Measurements from ENCODE around the gene NOXA1.

DNA sequence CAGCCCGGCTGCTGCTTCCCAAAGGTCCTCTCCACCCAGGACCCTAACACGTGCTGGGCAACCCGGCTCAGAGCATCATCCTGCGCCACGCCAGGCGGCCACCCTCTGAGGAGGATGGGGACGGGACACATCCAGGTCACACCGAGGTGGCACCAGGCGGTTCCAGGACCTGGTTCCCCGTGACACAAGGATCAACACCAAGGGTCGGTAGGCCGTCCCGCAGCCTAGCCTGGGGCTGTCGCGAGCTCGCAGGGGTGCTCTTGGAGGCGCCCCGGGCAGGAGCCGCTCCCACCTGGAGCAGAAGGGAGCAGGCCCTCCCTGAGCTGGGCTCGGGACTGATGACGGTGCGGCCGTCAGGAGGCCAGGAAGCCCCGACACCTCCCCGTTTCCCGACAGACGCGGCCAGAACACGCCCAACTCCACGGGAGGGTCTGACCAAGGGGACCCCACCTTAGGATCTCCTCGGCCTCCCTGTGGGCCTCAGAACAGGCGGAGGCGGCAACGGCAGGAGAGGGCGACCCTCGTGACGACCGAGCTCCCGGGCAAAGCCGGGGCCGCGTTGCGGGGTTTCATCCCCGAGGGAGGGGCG lies 6.5 kb upstream of the NOXA1 start:
- TF ChIP-seq MAFK (IDR thresholded peaks at IDR 0.05; ENCODE audit: low read depth, low read length) (no peak), CHD1 (IDR thresholded peaks at IDR 0.05; ENCODE audit: low read depth, low read length) (no peak), GABPA (IDR thresholded peaks at IDR 0.05; ENCODE audit: borderline replicate concordance, insufficient read depth, low read length) (no peak), POLR2A (IDR thresholded peaks at IDR 0.05; ENCODE audit: control extremely low read depth in 1 of 2, low read depth in 2 of 2, low read length in 2 of 2) (no peak), EP300 (IDR thresholded peaks at IDR 0.05; ENCODE audit: borderline replicate concordance in 1 of 2, low read depth in 2 of 2, low read length in 2 of 2) (no peak), EGR1 (IDR thresholded peaks at IDR 0.05; ENCODE audit: borderline replicate concordance, low read depth, low read length) (no peak), KDM5A (IDR thresholded peaks at IDR 0.05; ENCODE audit: low read length) (no peak), SRF (IDR thresholded peaks at IDR 0.05; ENCODE audit: low read depth, low read length) (no peak)
- TF ChIP-seq, protein P1, sequence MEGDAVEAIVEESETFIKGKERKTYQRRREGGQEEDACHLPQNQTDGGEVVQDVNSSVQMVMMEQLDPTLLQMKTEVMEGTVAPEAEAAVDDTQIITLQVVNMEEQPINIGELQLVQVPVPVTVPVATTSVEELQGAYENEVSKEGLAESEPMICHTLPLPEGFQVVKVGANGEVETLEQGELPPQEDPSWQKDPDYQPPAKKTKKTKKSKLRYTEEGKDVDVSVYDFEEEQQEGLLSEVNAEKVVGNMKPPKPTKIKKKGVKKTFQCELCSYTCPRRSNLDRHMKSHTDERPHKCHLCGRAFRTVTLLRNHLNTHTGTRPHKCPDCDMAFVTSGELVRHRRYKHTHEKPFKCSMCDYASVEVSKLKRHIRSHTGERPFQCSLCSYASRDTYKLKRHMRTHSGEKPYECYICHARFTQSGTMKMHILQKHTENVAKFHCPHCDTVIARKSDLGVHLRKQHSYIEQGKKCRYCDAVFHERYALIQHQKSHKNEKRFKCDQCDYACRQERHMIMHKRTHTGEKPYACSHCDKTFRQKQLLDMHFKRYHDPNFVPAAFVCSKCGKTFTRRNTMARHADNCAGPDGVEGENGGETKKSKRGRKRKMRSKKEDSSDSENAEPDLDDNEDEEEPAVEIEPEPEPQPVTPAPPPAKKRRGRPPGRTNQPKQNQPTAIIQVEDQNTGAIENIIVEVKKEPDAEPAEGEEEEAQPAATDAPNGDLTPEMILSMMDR (IDR thresholded peaks at IDR 0.05; ENCODE audit: control extremely low read depth in 1 of 3, insufficient read depth in 1 of 3, low read depth in 1 of 3, low read length in 3 of 3) = no peak
